ENCODE data around the gene TBL1X. TPM values are rescaled to one million over a fixed set of nuclear protein-coding genes. Genes with fewer than 3 reads are reported as not detected.

The TBL1X gene
- total and polyA plus RNA-seq, 2 of the 13 experiments (the other 11 are each of a cell fraction or from before 2014, with no cell fraction given) = 17.6 to 19.9 TPM

DNA sequence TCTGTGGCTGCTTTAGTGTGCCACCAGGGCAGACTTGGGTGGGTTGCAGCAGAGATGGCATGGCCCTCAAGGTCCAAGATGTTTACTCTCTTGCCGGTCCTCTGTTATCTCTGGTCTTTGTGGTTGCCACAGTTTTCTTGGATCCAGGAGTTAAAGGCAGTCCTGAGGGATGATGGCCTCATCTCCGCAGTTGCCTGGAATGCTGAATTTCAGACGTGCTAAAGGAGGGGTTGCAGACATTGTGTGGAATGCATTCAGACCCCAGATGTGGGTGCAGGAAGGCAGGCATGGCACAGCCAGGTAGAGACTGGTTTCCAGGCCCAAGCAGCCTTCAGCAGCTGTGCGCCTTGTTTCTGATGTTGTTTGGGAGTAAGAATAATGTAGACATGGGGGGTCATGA lies 64.4 kb downstream of the TBL1X start:
- no TSS peak for BruUV-seq (replicated peaks)
- no peaks in the 10 kb centered on the region for H3K9me3 ChIP-seq (ENCODE audit: low read length)
- TF ChIP-seq ZMYM2 (CRISPR knock-in tag; IDR thresholded peaks at IDR 0.05) = no peak
- no peak for TF ChIP-seq ZNF792 (CRISPR knock-in tag; IDR thresholded peaks at IDR 0.05)
- no peak for TF ChIP-seq ZNF383 (CRISPR knock-in tag; IDR thresholded peaks at IDR 0.05; ENCODE audit: borderline replicate concordance)
- no peak for TF ChIP-seq ZNF20 (CRISPR knock-in tag; IDR thresholded peaks at IDR 0.05)
- TF ChIP-seq, protein P1, sequence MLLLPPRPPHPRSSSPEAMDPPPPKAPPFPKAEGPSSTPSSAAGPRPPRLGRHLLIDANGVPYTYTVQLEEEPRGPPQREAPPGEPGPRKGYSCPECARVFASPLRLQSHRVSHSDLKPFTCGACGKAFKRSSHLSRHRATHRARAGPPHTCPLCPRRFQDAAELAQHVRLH (CRISPR knock-in tag; IDR thresholded peaks at IDR 0.05; ENCODE audit: borderline replicate concordance, low read depth) = no peak
- TF ChIP-seq JUNB (CRISPR knock-in tag; IDR thresholded peaks at IDR 0.05; ENCODE audit: borderline replicate concordance) = no peak
- no peak for TF ChIP-seq ZNF607 (CRISPR knock-in tag; IDR thresholded peaks at IDR 0.05; ENCODE audit: borderline replicate concordance)
- TF ChIP-seq U2AF2 (IDR thresholded peaks at IDR 0.05; ENCODE audit: low read depth, low read length) = no peak
- TF ChIP-seq, protein P2, sequence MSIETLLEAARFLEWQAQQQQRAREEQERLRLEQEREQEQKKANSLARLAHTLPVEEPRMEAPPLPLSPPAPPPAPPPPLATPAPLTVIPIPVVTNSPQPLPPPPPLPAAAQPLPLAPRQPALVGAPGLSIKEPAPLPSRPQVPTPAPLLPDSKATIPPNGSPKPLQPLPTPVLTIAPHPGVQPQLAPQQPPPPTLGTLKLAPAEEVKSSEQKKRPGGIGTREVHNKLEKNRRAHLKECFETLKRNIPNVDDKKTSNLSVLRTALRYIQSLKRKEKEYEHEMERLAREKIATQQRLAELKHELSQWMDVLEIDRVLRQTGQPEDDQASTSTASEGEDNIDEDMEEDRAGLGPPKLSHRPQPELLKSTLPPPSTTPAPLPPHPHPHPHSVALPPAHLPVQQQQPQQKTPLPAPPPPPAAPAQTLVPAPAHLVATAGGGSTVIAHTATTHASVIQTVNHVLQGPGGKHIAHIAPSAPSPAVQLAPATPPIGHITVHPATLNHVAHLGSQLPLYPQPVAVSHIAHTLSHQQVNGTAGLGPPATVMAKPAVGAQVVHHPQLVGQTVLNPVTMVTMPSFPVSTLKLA (IDR thresholded peaks at IDR 0.05) = no peak
- no peak for TF ChIP-seq TMF1 (CRISPR knock-in tag; IDR thresholded peaks at IDR 0.05; ENCODE audit: low read depth)
- no peak for TF ChIP-seq ZNF264 (CRISPR knock-in tag; IDR thresholded peaks at IDR 0.05)
- TF ChIP-seq KDM1A (CRISPR knock-in tag; IDR thresholded peaks at IDR 0.05) = no peak
- no peak for TF ChIP-seq ZBTB3 (CRISPR knock-in tag; IDR thresholded peaks at IDR 0.05; ENCODE audit: borderline replicate concordance, low read depth)
- TF ChIP-seq, protein P3, sequence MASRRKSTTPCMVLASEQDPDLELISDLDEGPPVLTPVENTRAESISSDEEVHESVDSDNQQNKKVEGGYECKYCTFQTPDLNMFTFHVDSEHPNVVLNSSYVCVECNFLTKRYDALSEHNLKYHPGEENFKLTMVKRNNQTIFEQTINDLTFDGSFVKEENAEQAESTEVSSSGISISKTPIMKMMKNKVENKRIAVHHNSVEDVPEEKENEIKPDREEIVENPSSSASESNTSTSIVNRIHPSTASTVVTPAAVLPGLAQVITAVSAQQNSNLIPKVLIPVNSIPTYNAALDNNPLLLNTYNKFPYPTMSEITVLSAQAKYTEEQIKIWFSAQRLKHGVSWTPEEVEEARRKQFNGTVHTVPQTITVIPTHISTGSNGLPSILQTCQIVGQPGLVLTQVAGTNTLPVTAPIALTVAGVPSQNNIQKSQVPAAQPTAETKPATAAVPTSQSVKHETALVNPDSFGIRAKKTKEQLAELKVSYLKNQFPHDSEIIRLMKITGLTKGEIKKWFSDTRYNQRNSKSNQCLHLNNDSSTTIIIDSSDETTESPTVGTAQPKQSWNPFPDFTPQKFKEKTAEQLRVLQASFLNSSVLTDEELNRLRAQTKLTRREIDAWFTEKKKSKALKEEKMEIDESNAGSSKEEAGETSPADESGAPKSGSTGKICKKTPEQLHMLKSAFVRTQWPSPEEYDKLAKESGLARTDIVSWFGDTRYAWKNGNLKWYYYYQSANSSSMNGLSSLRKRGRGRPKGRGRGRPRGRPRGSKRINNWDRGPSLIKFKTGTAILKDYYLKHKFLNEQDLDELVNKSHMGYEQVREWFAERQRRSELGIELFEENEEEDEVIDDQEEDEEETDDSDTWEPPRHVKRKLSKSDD (CRISPR knock-in tag; IDR thresholded peaks at IDR 0.05; ENCODE audit: low read depth) = no peak
- TF ChIP-seq ZNF44 (CRISPR knock-in tag; IDR thresholded peaks at IDR 0.05) = no peak
- TF ChIP-seq MBD4 (IDR thresholded peaks at IDR 0.05; ENCODE audit: borderline replicate concordance, low read length) = no peak
- TF ChIP-seq ZFX (CRISPR knock-in tag; IDR thresholded peaks at IDR 0.05; ENCODE audit: low read depth) = no peak

More for the DNA sequence above, 64.4 kb downstream of the TBL1X start:
- in situ Hi-C loops (cut with HindIII; ENCODE audit: extremely low pct_ligation_motif_present, low pct_unique_long_range_greater_than_20kb) = no loop called here
- peaks cover 46% of the 10 kb centered on the region for H3K79me2 ChIP-seq (ENCODE audit: insufficient read depth, low read length)
- H3K36me3 ChIP-seq (replicated peaks in 1 of 2; ENCODE audit: control insufficient read depth in 1 of 2, insufficient read depth in 2 of 2, low read length in 2 of 2) = no peaks in the 10 kb centered on the region
- no peak overlapping the region for H2AFZ ChIP-seq (ENCODE audit: low read length)
- H3K27me3 ChIP-seq (ENCODE audit: control insufficient read depth in 1 of 2, insufficient read depth in 2 of 2, low read length in 2 of 2) = no peaks in the 10 kb centered on the region
- no CpG with 5 or more reads among the region's 4 CpGs for WGBS (ENCODE audit: low lambda C conversion rate)
- POLR2A ChIA-PET = no interaction called here
- no peak overlapping the region for H3K4me3 ChIP-seq (replicated peaks in 1 of 3; ENCODE audit: insufficient read depth in 1 of 3, low read depth in 2 of 3, low read length in 3 of 3)
- peaks cover 16% of the 10 kb centered on the region; the same call in 1 of the 2 replicates for H4K20me1 ChIP-seq (ENCODE audit: insufficient read depth, low read length)
- DNase-seq (ENCODE audit: low spot score) (no peak), ATAC-seq (no peak), FAIRE-seq (no peak)
- peaks cover 53% of the 10 kb centered on the region for H3K4me1 ChIP-seq (ENCODE audit: insufficient read depth, low read length)
- intact Hi-C loops (cut with micrococcal nuclease; ENCODE audit: unreplicated experiment) = no loop called here
- CTCF ChIA-PET (ENCODE audit: low intra/inter-chr PET ratio, low total read pairs) = no interaction called here
- H3K4me2 ChIP-seq (ENCODE audit: low read depth, low read length) = no peak overlapping the region
- no peak overlapping the region for H3K9ac ChIP-seq (ENCODE audit: insufficient read depth, low read depth, low read length)
- H3K27ac ChIP-seq (ENCODE audit: extremely low read length, insufficient read depth, low read length) = no peak overlapping the region
